Measurements from ENCODE around the gene NEK4.

NEK4 gene

DNA sequence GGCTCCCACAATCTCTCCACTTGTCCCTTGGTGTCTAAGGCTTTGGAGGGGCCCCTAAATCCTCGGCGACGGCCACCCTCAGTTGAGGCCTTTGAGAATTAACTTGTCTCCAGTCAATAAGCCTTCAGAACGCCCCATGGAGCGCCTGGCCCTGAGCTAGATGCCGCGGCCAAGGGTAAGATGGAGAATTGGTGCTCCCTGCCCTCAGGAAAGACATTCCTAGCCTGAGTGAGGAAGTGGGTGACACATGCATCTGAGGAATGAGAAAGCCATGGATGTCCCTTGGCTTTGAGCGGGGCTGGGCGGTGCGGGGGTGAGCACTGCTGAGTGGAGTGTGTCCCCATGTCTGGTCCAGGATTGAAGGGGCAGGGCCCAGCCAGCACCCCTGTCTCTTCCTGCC, 46.5 kb upstream of the NEK4 start:
- TF ChIP-seq, protein P1, sequence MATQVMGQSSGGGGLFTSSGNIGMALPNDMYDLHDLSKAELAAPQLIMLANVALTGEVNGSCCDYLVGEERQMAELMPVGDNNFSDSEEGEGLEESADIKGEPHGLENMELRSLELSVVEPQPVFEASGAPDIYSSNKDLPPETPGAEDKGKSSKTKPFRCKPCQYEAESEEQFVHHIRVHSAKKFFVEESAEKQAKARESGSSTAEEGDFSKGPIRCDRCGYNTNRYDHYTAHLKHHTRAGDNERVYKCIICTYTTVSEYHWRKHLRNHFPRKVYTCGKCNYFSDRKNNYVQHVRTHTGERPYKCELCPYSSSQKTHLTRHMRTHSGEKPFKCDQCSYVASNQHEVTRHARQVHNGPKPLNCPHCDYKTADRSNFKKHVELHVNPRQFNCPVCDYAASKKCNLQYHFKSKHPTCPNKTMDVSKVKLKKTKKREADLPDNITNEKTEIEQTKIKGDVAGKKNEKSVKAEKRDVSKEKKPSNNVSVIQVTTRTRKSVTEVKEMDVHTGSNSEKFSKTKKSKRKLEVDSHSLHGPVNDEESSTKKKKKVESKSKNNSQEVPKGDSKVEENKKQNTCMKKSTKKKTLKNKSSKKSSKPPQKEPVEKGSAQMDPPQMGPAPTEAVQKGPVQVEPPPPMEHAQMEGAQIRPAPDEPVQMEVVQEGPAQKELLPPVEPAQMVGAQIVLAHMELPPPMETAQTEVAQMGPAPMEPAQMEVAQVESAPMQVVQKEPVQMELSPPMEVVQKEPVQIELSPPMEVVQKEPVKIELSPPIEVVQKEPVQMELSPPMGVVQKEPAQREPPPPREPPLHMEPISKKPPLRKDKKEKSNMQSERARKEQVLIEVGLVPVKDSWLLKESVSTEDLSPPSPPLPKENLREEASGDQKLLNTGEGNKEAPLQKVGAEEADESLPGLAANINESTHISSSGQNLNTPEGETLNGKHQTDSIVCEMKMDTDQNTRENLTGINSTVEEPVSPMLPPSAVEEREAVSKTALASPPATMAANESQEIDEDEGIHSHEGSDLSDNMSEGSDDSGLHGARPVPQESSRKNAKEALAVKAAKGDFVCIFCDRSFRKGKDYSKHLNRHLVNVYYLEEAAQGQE (IDR thresholded peaks at IDR 0.05; ENCODE audit: low read depth): no peak
- no peak for TF ChIP-seq NFIC (IDR thresholded peaks at IDR 0.05)
- no peak for TF ChIP-seq TEAD4 (IDR thresholded peaks at IDR 0.05)
- no peak for TF ChIP-seq EGR1 (IDR thresholded peaks at IDR 0.05)
- no peak for TF ChIP-seq FOXM1 (IDR thresholded peaks at IDR 0.05; ENCODE audit: borderline replicate concordance, low read depth)
- no peak for TF ChIP-seq EP300 (IDR thresholded peaks at IDR 0.05; ENCODE audit: borderline replicate concordance)

DNA sequence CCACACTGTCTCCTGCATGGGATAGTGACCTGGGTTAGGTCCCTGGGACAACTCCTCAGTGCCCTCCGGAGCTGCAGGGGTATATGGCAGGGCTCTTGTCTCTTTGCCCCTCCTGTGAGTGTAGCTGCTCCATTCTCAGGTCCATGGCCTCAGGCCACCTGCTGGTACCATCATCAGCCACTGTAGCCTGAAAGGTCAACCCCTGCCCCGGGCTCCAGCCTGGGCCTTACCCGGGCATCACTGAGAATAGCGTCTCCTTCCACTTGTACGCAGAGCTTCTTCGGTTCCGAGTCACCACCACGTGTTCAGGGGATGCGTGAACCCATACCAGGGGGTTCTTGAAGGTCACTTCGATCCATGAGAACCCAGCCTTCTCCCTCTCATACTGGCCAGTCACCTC, 45.9 kb upstream of the NEK4 start:
- no peak for TF ChIP-seq YY1 (IDR thresholded peaks at IDR 0.05; ENCODE audit: low read depth)
- TF ChIP-seq ZBTB7A (IDR thresholded peaks at IDR 0.05; ENCODE audit: low read depth): no peak
- TF ChIP-seq, protein P1 (IDR thresholded peaks at IDR 0.05; ENCODE audit: low read depth): no peak
- no peak for TF ChIP-seq RAD21 (IDR thresholded peaks at IDR 0.05; ENCODE audit: low read depth)
- TF ChIP-seq CEBPB (IDR thresholded peaks at IDR 0.05): no peak
- TF ChIP-seq, protein P2, sequence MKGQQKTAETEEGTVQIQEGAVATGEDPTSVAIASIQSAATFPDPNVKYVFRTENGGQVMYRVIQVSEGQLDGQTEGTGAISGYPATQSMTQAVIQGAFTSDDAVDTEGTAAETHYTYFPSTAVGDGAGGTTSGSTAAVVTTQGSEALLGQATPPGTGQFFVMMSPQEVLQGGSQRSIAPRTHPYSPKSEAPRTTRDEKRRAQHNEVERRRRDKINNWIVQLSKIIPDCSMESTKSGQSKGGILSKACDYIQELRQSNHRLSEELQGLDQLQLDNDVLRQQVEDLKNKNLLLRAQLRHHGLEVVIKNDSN (IDR thresholded peaks at IDR 0.05): no peak
- no peak for TF ChIP-seq TAF1 (IDR thresholded peaks at IDR 0.05; ENCODE audit: low read depth)
- no peak for TF ChIP-seq FOXM1 (IDR thresholded peaks at IDR 0.05; ENCODE audit: borderline replicate concordance, low read depth)
- TF ChIP-seq CREB1 (IDR thresholded peaks at IDR 0.05; ENCODE audit: low read depth): no peak
- no peak for TF ChIP-seq EGR1 (IDR thresholded peaks at IDR 0.05)
- TF ChIP-seq, protein P3, sequence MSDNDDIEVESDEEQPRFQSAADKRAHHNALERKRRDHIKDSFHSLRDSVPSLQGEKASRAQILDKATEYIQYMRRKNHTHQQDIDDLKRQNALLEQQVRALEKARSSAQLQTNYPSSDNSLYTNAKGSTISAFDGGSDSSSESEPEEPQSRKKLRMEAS (IDR thresholded peaks at IDR 0.05): no peak
- no peak for TF ChIP-seq NFIC (IDR thresholded peaks at IDR 0.05)
- TF ChIP-seq TCF12 (IDR thresholded peaks at IDR 0.05; ENCODE audit: low read depth): no peak
- no peak for TF ChIP-seq TEAD4 (IDR thresholded peaks at IDR 0.05)

DNA sequence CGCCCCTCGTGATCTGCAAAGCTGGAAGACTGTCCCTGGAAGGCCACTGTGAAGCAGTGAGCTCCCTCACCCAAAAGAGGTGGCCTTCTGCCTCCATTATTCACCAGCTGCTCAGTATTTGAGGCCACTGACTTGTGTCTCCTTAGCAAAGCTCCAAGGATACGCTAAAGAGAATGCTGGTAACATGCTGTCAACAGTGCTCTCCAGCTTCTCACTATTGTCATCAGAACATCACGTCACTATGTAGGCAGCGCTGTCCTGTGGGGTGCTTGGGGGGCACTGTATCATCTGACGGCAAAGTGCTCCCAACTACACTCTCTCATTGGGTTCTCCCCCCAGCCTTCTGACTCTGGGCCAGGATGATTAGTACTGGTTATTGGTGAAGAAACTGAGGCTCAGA, 45.5 kb upstream of the NEK4 start:
- TF ChIP-seq, protein P1 (IDR thresholded peaks at IDR 0.05; ENCODE audit: low read depth): no peak
- TF ChIP-seq CREB1 (IDR thresholded peaks at IDR 0.05; ENCODE audit: low read depth) (no peak), RAD21 (IDR thresholded peaks at IDR 0.05; ENCODE audit: low read depth) (no peak), TAF1 (IDR thresholded peaks at IDR 0.05; ENCODE audit: low read depth) (no peak), NFIC (IDR thresholded peaks at IDR 0.05) (no peak), TCF12 (IDR thresholded peaks at IDR 0.05; ENCODE audit: low read depth) (no peak), FOXM1 (IDR thresholded peaks at IDR 0.05; ENCODE audit: borderline replicate concordance, low read depth) (no peak), EGR1 (IDR thresholded peaks at IDR 0.05) (no peak), EP300 (IDR thresholded peaks at IDR 0.05; ENCODE audit: borderline replicate concordance) (no peak), TEAD4 (IDR thresholded peaks at IDR 0.05) (no peak)
- TF ChIP-seq, protein P3 (IDR thresholded peaks at IDR 0.05): no peak
- TF ChIP-seq, protein P2 (IDR thresholded peaks at IDR 0.05): no peak

DNA sequence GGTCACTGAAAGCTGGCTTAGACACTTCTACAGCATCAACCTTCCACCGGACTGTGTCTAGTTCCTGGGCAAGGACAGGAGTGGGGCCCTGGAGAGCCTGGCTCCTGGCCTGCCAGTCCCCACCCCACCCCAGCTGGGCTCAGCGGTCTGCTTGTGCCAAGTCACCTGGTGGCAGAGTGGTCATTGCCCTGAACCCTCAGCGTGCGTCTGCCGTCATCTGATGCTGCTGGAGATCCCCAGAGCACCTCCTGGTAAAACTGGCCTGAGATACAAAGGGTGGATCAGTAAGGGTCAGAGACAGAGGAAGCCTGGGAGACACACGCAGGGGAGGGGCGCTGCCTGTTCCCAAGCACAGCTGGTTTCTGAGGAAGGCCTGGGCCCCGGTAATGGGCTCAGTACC, 43.1 kb upstream of the NEK4 start:
- TF ChIP-seq NFIC (IDR thresholded peaks at IDR 0.05) (no peak), RAD21 (IDR thresholded peaks at IDR 0.05; ENCODE audit: low read depth) (no peak), ZBTB7A (IDR thresholded peaks at IDR 0.05; ENCODE audit: low read depth) (no peak), TEAD4 (IDR thresholded peaks at IDR 0.05) (no peak), EGR1 (IDR thresholded peaks at IDR 0.05) (no peak), TAF1 (IDR thresholded peaks at IDR 0.05; ENCODE audit: low read depth) (no peak), CREB1 (IDR thresholded peaks at IDR 0.05; ENCODE audit: low read depth) (no peak), EP300 (IDR thresholded peaks at IDR 0.05; ENCODE audit: borderline replicate concordance) (no peak), TCF12 (IDR thresholded peaks at IDR 0.05; ENCODE audit: low read depth) (no peak), CEBPB (IDR thresholded peaks at IDR 0.05) (no peak), YY1 (IDR thresholded peaks at IDR 0.05; ENCODE audit: low read depth) (no peak), FOXM1 (IDR thresholded peaks at IDR 0.05; ENCODE audit: borderline replicate concordance, low read depth) (no peak)
- TF ChIP-seq, protein P1 (IDR thresholded peaks at IDR 0.05; ENCODE audit: low read depth): no peak
- TF ChIP-seq, protein P2 (IDR thresholded peaks at IDR 0.05): no peak
- TF ChIP-seq, protein P3 (IDR thresholded peaks at IDR 0.05): no peak

Data from Ishikawa (cell line).